ENCODE results near the gene CHCHD4.
A peak's percentile ranks its signal among the peaks of the same experiment; 100 is the strongest.

CHCHD4 gene

DNA sequence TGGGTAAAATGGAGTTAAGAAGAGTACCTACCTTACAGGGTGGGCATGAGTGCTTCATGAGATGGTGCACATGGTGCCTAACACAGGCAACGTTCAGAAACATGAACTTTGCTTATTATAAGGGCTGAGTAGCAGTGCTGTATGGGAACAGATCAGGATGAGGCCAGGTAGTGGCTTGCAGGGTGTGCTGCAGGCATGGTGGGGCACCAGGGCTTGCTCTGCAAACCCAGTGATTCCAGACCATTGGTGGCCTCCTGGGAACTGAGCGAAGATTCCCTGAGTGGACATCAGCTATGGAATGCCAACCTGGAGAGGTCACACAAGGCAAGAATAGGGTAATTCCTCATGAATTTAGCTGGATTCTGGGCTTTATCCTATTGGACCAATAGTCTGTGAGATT is 16.0 kb upstream of the CHCHD4 start:
- no peaks in the 10 kb centered on the region for H3K27me3 Mint-ChIP-seq (ENCODE audit: low read depth, poor library complexity)
- H3K4me1 Mint-ChIP-seq = peaks cover 15% of the 10 kb centered on the region
- no peak overlapping the region for H3K27ac Mint-ChIP-seq
- H3K9me3 Mint-ChIP-seq = no peaks in the 10 kb centered on the region
- TF ChIP-seq, protein P1, sequence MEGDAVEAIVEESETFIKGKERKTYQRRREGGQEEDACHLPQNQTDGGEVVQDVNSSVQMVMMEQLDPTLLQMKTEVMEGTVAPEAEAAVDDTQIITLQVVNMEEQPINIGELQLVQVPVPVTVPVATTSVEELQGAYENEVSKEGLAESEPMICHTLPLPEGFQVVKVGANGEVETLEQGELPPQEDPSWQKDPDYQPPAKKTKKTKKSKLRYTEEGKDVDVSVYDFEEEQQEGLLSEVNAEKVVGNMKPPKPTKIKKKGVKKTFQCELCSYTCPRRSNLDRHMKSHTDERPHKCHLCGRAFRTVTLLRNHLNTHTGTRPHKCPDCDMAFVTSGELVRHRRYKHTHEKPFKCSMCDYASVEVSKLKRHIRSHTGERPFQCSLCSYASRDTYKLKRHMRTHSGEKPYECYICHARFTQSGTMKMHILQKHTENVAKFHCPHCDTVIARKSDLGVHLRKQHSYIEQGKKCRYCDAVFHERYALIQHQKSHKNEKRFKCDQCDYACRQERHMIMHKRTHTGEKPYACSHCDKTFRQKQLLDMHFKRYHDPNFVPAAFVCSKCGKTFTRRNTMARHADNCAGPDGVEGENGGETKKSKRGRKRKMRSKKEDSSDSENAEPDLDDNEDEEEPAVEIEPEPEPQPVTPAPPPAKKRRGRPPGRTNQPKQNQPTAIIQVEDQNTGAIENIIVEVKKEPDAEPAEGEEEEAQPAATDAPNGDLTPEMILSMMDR (IDR thresholded peaks at IDR 0.05) = no peak
- H3K4me3 Mint-ChIP-seq = no peak overlapping the region
- DNase-seq = no peak
- H3K36me3 Mint-ChIP-seq (ENCODE audit: low read depth) = peaks cover 19% of the 10 kb centered on the region

DNA sequence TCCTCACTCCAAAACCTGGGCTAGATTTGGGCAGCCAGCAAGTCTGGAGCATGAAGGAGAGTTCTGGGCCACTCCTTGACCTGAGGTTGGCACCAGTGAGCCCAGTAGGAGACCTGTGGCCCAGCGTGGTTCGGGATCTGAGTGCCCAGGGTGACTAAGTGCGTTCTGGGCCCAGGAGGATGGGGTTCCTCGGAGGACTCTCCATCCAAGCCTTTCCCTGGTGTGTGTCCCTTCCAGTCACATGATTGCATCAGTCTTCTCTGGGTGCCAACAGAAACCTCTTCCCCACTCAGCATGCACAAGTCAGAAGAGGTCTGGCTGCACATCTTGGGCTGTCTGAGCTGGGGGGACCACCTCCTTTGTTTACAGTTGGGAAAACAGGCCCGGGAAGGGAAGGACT is 15.1 kb upstream of the CHCHD4 start:
- peaks cover 14% of the 10 kb centered on the region for H3K36me3 Mint-ChIP-seq (ENCODE audit: low read depth)
- no peak overlapping the region for H3K27ac Mint-ChIP-seq
- H3K27me3 Mint-ChIP-seq (ENCODE audit: low read depth, poor library complexity) = no peaks in the 10 kb centered on the region
- TF ChIP-seq, protein P1 (IDR thresholded peaks at IDR 0.05) = no peak
- DNase-seq = no peak
- H3K4me1 Mint-ChIP-seq = peaks cover 9% of the 10 kb centered on the region
- no peak overlapping the region for H3K4me3 Mint-ChIP-seq
- H3K9me3 Mint-ChIP-seq = no peaks in the 10 kb centered on the region

DNA sequence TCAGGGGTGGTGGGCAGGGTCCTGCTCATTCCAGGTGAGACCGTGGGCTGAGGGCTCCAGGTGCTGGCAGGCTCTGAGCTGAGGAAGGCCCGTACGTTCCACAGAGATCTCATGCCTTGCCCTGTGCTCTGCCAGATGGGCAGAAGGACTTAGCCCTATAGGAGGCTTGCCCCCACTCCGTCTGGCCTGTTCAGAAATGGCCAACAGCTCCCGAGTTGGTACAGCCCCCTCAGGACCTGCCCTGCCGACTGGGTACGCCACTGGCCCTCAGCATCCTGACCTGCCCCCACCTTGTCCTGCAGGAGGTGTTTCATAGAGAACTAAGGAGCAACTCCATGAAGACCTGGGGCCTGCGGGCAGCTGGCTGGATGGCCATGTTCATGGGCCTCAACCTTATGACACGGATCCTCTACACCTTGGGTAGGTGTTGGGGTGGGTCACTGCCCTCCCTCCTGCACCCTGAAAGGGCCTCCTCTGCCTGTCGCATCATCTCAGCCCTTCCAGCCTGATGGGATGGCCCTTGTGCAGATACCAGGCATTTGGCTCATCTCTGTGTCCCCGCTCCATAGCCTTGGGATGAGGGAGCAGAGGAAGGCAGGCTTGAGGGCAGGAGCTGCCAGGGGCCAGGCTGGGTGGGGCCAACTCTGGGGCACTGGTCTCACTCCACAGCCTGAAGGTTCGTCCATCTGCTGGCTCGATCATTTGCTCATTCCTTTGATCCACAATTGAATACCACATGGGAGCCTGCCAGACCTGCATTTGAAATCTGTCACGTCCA is 14.4 kb upstream of the CHCHD4 start:
- peaks cover 13% of the 10 kb centered on the region for H3K36me3 Mint-ChIP-seq (ENCODE audit: low read depth)
- DNase-seq = no peak
- no peak overlapping the region for H3K27ac Mint-ChIP-seq
- no peak overlapping the region for H3K4me3 Mint-ChIP-seq
- no peaks in the 10 kb centered on the region for H3K27me3 Mint-ChIP-seq (ENCODE audit: low read depth, poor library complexity)
- H3K4me1 Mint-ChIP-seq = peaks cover 2% of the 10 kb centered on the region
- H3K9me3 Mint-ChIP-seq = no peaks in the 10 kb centered on the region
- TF ChIP-seq, protein P1 (IDR thresholded peaks at IDR 0.05) = no peak

DNA sequence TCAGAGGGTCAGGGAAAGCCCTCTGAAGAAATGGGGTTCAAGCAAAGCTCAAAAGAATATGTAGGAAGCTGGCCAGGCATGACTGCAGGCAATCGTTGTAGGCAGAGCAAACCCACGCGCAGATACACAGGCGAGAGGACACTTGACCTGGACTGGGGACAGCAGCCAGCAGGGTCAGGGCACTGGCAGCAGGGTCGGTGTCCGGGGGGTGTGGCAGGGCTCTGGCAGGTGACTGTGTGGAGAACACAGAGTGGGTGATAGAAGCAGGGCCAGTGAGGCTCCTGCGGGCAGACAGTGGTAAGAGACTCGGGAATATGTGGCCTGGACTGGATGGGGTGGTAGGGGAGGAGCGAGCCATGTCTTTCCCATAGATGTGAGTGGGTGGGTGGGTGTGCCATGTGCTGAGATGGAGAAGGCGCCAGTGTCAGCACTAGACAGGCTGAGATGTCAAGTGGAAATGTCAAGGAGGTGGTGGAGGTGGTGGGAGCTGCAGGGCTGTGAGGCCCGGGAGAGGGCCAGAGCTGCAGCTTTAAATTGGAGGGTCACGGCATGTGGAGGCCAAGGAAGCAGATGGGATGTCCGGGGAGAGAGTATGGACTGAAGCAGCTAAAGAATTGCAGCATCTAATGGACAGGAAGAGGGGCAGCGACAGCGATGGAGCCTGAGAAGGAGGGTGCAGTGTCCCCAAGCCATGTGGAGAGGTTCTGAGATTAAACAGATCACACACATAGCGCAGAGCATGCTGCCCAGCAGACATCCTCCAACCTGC is 13.6 kb upstream of the CHCHD4 start:
- H3K4me1 Mint-ChIP-seq = no peaks in the 10 kb centered on the region
- DNase-seq = no peak
- TF ChIP-seq, protein P1 (IDR thresholded peaks at IDR 0.05) = no peak
- no peaks in the 10 kb centered on the region for H3K9me3 Mint-ChIP-seq
- H3K27ac Mint-ChIP-seq = peak overlapping the region; percentile 93
- peaks cover 13% of the 10 kb centered on the region for H3K36me3 Mint-ChIP-seq (ENCODE audit: low read depth)
- H3K4me3 Mint-ChIP-seq = no peak overlapping the region
- H3K27me3 Mint-ChIP-seq (ENCODE audit: low read depth, poor library complexity) = no peaks in the 10 kb centered on the region

DNA sequence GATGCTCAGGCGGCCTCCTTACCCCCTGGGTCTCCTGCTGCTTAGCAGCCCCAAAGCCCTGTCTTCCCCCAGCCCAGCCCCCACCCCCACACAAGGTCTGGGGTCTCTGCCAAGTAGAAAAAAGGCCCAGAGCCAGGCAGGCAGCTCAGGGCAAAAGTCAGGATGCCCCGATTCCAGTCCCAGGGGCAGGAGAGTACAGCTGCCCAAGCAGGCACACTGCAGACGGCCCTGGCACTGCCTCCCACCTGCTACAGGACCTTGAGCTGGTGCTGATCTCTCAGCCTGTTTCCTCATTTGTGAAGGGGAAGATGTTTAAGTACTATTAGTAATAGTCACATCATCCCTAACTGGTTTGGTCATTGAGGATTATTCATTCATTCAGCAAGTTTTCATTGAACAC is 12.8 kb upstream of the CHCHD4 start:
- no peaks in the 10 kb centered on the region for H3K4me1 Mint-ChIP-seq
- H3K36me3 Mint-ChIP-seq (ENCODE audit: low read depth) = peaks cover 22% of the 10 kb centered on the region
- no peak overlapping the region for H3K4me3 Mint-ChIP-seq
- peaks cover 3% of the 10 kb centered on the region for H3K27me3 Mint-ChIP-seq (ENCODE audit: low read depth, poor library complexity)
- TF ChIP-seq, protein P1 (IDR thresholded peaks at IDR 0.05) = no peak
- no peak overlapping the region for H3K27ac Mint-ChIP-seq
- no peak for DNase-seq
- no peaks in the 10 kb centered on the region for H3K9me3 Mint-ChIP-seq
